HG02884 (cell line): Measurements from ENCODE around the gene EBPL.
"Not testable (repeated sequence)": the region's sequence is repeated elsewhere in the genome, so short reads cannot be mapped to it uniquely, and the experiment has no call there.

Experiments used
- ATAC-seq: cut with Tn5 transposase; IDR thresholded peaks from one replicate; pipeline ENCODE4 v1.9.1; 2021; ENCODE audit warnings: mild to moderate bottlenecking, moderate library complexity; ENCODE audit not compliant: unreplicated experiment

Gene EBPL

GRCh38 chr13:49635599-49636433 lies 55.5 kb downstream of the EBPL start:
- ATAC-seq, result peak; percentile 35

DNA sequence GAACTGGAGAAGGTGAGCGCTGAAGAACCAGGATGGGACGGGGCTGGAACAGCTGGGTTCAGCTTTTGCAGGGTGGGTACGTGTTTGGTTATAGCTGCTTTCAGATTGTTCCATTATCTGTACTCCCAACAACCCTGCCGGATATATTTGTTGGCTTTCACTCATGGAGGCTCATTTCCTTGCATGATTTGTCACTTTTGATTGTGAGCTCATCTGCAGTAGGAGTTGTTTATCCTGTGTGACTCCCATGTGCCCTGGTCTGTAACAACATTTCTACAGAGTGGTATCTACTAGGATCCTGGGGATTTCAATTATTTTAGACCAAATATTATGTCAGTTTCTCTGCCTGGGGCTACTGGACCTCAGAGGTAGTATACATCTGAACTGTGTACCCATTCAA lies 57.6 kb downstream of the EBPL start:
- no peak for ATAC-seq

- ATAC-seq, result no peak
Observed at GRCh38 chr13:49632156-49632555, 59.1 kb downstream of the EBPL start.

DNA sequence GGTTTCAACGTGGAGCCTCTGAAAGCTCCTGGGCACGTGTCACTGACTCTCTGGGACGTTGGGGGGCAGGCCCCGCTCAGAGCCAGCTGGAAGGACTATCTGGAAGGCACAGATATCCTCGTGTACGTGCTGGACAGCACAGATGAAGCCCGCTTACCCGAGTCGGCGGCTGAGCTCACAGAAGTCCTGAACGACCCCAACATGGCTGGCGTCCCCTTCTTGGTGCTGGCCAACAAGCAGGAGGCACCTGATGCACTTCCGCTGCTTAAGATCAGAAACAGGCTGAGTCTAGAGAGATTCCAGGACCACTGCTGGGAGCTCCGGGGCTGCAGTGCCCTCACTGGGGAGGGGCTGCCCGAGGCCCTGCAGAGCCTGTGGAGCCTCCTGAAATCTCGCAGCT lies 60.7 kb downstream of the EBPL start:
- ATAC-seq, result no peak

DNA sequence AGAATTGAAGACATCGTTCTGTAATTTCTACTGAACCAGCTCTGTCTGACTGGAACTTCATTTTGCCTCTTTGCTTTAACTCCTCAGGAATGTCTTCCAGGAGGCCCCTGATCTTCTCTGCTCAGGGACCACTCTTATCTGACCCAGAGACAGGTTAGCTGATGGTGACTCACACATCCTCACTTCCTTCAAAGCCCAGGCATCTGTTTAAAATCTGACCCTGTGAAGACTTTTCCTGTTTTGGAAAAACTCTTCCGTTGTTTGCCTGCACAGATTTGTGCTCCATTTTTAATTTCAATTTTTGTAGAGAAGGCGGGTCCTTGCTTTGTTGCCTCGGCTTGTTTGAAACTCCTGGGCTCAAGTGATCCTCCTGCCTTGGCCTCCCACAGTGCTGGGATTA lies 61.3 kb downstream of the EBPL start:
- no peak for ATAC-seq

- no peak for ATAC-seq
Observed at GRCh38 chr13:49629196-49629938, 61.9 kb downstream of the EBPL start.

- peak; percentile 93 for ATAC-seq
Observed at GRCh38 chr13:49627831-49628652, 63.2 kb downstream of the EBPL start, which contains the start of gene ARL11. ARL11 (plus strand) TSS chr13:49628507; CDS start chr13:49630448, 1,941 bp downstream.

- no peak for ATAC-seq
Observed at GRCh38 chr13:49625392-49626079, 65.8 kb downstream of the EBPL start.

GRCh38 chr13:49624229-49624628 lies 67.1 kb downstream of the EBPL start:
- no peak for ATAC-seq

DNA sequence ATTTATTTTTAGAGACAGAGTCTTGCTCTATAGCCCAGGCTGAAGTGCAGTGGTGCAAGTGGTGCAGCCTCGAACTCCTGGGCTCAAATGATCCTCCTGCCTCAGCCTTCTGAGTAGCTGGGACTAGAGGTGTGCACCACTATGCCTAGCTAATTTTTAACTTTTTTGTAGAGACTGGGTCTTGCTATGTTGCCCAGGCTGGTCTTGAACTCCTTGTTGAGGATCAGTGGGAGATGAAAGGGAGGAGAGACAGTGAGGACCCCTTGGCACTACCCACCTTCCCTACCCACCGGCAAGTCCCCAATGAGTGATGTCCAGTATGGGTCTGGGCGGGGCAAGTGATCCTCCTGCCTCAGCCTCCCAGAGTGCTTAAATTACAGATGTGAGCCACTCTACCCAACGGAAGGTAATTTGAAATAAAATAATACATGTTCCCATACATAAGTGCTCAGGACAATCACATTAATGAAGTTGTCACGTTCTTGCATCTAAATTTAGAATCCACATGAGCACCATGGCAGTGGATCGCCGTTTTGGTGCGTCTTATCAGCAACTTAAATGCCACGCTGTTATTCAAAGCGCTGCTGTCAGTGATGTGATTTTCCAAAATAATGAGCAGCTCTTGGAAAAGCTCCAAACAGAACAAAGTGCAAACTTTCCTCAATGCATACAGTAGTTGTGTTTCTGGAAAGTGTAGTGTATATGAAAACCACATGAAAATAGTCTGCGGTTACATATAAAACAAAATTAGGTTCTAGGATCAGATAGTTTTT lies 68.9 kb downstream of the EBPL start:
- no peak for ATAC-seq

GRCh38 chr13:49620170-49620621 lies 71.1 kb downstream of the EBPL start:
- peak; percentile 77 for ATAC-seq

DNA sequence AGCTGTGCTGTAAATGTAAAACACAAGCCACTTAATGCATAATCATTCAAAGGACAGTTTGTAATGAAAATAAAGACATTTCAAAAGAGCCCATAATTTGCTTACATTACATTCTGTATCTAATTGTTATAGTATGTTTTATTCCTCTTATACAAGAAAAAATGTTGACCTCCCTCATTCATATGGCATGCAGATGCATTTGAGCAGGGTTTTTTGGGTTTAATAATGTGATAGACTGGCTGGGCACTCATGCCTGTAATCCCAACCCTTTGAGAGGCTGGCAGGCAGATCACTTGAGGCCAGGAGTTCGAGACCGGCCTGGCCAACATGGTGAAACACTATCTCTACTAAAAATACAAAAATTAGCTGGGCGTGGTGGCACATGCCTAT lies 74.6 kb downstream of the EBPL start:
- ATAC-seq, result no peak

DNA sequence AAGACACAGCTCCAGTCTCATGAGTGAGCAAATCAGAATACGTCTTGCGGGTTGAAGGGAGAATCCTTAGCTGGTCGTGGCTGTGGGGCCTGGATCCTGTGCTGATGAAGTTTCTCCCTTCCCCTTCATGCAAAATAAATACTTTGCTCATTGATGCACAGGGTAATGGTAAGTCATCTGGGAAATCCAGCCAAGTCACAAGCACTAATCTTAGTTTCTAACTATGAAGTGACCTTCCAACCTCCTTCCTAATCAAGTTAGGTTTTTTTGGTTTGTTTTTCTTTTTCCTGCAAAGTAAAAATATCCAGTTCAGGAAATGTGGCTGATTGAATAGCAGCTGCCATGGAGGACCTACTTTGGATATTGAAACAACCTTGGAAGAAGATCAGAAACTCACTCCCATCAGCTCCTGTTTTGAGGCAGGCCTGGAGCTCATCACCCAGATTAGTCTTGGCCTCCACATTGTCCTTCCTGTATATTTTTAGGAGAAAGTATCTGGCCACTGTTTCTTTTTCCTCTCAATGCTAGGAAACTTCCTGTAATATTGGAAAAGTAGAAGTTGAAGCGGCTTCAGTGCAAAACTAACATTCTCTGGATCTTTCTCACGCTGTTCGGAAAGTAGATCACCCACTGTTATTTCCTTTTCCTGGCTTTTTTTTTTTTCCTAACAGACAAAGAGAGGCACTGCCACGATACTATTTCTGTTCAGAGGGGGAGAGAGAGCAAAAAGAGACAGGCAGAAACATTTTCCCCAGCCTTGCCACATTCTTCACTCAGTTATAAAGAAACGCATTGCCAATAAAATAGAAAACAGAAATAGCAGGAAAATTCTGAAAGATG lies 75.2 kb downstream of the EBPL start:
- ATAC-seq, result no peak

DNA sequence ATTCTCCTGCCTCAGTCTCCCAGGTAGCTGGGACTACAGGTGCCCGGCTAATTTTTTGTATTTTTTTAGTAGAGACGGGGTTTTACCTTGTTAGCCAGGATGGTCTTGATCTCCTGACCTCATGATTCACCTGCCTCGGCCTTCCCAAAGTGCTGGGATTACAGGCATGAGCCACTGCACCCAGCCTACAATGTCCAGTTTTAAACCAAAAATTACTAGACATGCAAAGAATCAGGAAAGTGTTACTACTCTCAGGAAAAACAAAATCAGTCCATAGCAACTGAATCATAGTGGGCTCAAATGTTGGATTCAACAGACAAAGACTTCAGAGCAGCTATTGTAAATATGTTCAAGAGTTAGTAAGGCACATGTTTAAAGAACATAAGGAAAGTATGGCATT lies 79.2 kb downstream of the EBPL start:
- not testable (repeated sequence) for ATAC-seq
